Keratinocyte (primary cell): ENCODE results near the gene CHCHD2. TPM values are rescaled to one million over a fixed set of nuclear protein-coding genes. Genes with fewer than 3 reads are reported as not detected.

Experiments used
- DNase-seq: peaks from one replicate; pipeline ENCODE4 v3.0.0-alpha.2; 2011; ENCODE audit warnings: low read depth, missing footprints, low spot score
- FAIRE-seq: peaks from 2 replicates; lab custom pipeline; 2011; peaks lifted over from hg19 to GRCh38; lab: Jason Lieb, UNC
- H2AFZ ChIP-seq: 2 replicates; pipeline ENCODE4 v1.6.0; 2012; ENCODE audit warnings: low read length, control low read depth, inconsistent platforms; ENCODE audit not compliant: control insufficient read depth
- H3K27ac ChIP-seq: 2 replicates; pipeline ENCODE4 v1.5.1; 2011; ENCODE audit warnings: low read length; ENCODE audit not compliant: control insufficient read depth, insufficient read depth
- H3K27me3 ChIP-seq: 3 replicates; pipeline ENCODE4 v1.6.0; 2011; ENCODE audit warnings: low read length; ENCODE audit not compliant: control insufficient read depth, insufficient read depth; ENCODE audit errors: extremely low read depth
- H3K36me3 ChIP-seq, 2 experiments: 2 replicates in 1 of 2; 3 replicates in 1 of 2; pipeline ENCODE4 v1.5.1; 2011; ENCODE audit warnings: low read length in 2 of 2, mild to moderate bottlenecking in 1 of 2; ENCODE audit not compliant: control insufficient read depth in 2 of 2, insufficient read depth in 2 of 2; ENCODE audit errors: extremely low read depth in 1 of 2
- H3K4me1 ChIP-seq: 3 replicates; pipeline ENCODE4 v1.5.1; 2011; ENCODE audit warnings: low read length; ENCODE audit not compliant: control insufficient read depth, insufficient read depth; ENCODE audit errors: extremely low read depth
- H3K4me2 ChIP-seq: 3 replicates; pipeline ENCODE4 v1.6.0; 2011; ENCODE audit warnings: low read depth, low read length; ENCODE audit not compliant: control insufficient read depth, insufficient read depth; ENCODE audit errors: extremely low read depth
- H3K4me3 ChIP-seq, 3 experiments: fragments of 200-600 bp in 1 of 3; sonication (generic) in 1 of 3; 2 replicates in 2 of 3; 3 replicates in 1 of 3; pipeline ENCODE4 v1.5.1; 2011 to 2016; ENCODE audit warnings: low read length in 3 of 3, mild to moderate bottlenecking in 3 of 3, control low read depth in 2 of 3, inconsistent platforms in 1 of 3, low read depth in 1 of 3, mixed read lengths in 1 of 3, mixed run types in 1 of 3, moderate library complexity in 1 of 3; ENCODE audit not compliant: control insufficient read depth in 2 of 3, insufficient read depth in 2 of 3; ENCODE audit errors: extremely low read depth in 1 of 3
- H3K79me2 ChIP-seq: 2 replicates; pipeline ENCODE4 v1.6.0; 2012; ENCODE audit warnings: low read length; ENCODE audit not compliant: control insufficient read depth, insufficient read depth
- H3K9ac ChIP-seq: 3 replicates; pipeline ENCODE4 v1.6.0; 2011; ENCODE audit warnings: low read length; ENCODE audit not compliant: control insufficient read depth, insufficient read depth; ENCODE audit errors: extremely low read depth
- H3K9me1 ChIP-seq: 3 replicates; pipeline ENCODE4 v1.6.0; 2011; ENCODE audit warnings: low read length; ENCODE audit not compliant: control insufficient read depth, insufficient read depth; ENCODE audit errors: extremely low read depth
- H3K9me3 ChIP-seq: 2 replicates; pipeline ENCODE4 v1.5.1; 2012; ENCODE audit warnings: low read depth, low read length; ENCODE audit not compliant: control insufficient read depth
- H4K20me1 ChIP-seq: 3 replicates; pipeline ENCODE4 v1.6.0; 2011; ENCODE audit warnings: low read length; ENCODE audit not compliant: control insufficient read depth, insufficient read depth; ENCODE audit errors: extremely low read depth
- EZH2 ChIP-seq: IDR thresholded peaks from one replicate; pipeline ENCODE4 v1.6.1; 2012; ENCODE audit warnings: inconsistent platforms, mild to moderate bottlenecking, low read length, moderate library complexity
- dilution Hi-C: fragments of 300-500 bp; cut with MboI; formaldehyde crosslinking; loops from one replicate; pipeline ENCODE4 v1.7.0; 2020; ENCODE audit warnings: low sequenced_read_pairs; ENCODE audit not compliant: extremely low pct_ligation_motif_present
- polyA plus RNA-seq, 5 experiments: library from polyadenylated mRNA; depleted of rRNA in 3 of 5; stranded (reverse) in 3 of 5; stranded (forward) in 1 of 5; unstranded in 1 of 5; fragments of >200 nt; gene quantifications; 1 replicate in 1 of 5; 2 replicates in 3 of 5; 3 replicates in 1 of 5; pipeline versions ENCODE4 v1.2.1 to v1.2.3, GENCODE V29; 2011 to 2012; ENCODE audit warnings: missing spikeins in 2 of 5, low read depth in 1 of 5, low replicate concordance in 1 of 5
- TF ChIP-seq, protein P1 (sequence below), 3 experiments: IDR thresholded peaks in 1 of 3; conservative IDR thresholded peaks in 1 of 3; optimal IDR thresholded peaks in 1 of 3; 2 replicates in 2 of 3; 3 replicates in 1 of 3; pipeline versions ENCODE3 to v1.5.1; 2011; ENCODE audit warnings: low read length in 3 of 3, mild to moderate bottlenecking in 3 of 3, moderate library complexity in 2 of 3, control low read depth in 1 of 3, inconsistent platforms in 1 of 3; ENCODE audit not compliant: insufficient read depth in 2 of 3; ENCODE audit errors: extremely low read depth in 1 of 3

The CHCHD2 gene
- polyA plus RNA-seq, 1 donor (not counting 4 experiments of a cell fraction or from before 2014, with no cell fraction given): 420 TPM

GRCh38 chr7:56086761-56087160, 19.5 kb downstream of the CHCHD2 start:
- Histone ChIP-seq H3K4me3 (no peak overlapping the region), H3K27me3 (no peaks in the 10 kb centered on the region), H3K79me2 (no peaks in the 10 kb centered on the region), H3K9me3 (no peaks in the 10 kb centered on the region), H3K36me3 (peaks cover 1 to 10% of the 10 kb centered on the region in 2 experiments), H3K4me1 (no peaks in the 10 kb centered on the region), H3K4me2 (no peak overlapping the region), H4K20me1 (no peaks in the 10 kb centered on the region), H3K9ac (no peak overlapping the region), H3K27ac (no peak overlapping the region), H2AFZ (no peak overlapping the region), H3K9me1 (no peaks in the 10 kb centered on the region)
- dilution Hi-C loops: no loop called here
- TF ChIP-seq, protein P1, sequence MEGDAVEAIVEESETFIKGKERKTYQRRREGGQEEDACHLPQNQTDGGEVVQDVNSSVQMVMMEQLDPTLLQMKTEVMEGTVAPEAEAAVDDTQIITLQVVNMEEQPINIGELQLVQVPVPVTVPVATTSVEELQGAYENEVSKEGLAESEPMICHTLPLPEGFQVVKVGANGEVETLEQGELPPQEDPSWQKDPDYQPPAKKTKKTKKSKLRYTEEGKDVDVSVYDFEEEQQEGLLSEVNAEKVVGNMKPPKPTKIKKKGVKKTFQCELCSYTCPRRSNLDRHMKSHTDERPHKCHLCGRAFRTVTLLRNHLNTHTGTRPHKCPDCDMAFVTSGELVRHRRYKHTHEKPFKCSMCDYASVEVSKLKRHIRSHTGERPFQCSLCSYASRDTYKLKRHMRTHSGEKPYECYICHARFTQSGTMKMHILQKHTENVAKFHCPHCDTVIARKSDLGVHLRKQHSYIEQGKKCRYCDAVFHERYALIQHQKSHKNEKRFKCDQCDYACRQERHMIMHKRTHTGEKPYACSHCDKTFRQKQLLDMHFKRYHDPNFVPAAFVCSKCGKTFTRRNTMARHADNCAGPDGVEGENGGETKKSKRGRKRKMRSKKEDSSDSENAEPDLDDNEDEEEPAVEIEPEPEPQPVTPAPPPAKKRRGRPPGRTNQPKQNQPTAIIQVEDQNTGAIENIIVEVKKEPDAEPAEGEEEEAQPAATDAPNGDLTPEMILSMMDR (optimal IDR thresholded peaks at IDR 0.05 in 1 of 3, IDR thresholded peaks at IDR 0.05 in 1 of 3, conservative IDR thresholded peaks at IDR 0.05 in 1 of 3; ENCODE audit: extremely low read depth in 1 of 3, insufficient read depth in 2 of 3, low read length in 3 of 3): no peak
- no peak for TF ChIP-seq EZH2
- no peak for DNase-seq
- no peak for FAIRE-seq

DNA sequence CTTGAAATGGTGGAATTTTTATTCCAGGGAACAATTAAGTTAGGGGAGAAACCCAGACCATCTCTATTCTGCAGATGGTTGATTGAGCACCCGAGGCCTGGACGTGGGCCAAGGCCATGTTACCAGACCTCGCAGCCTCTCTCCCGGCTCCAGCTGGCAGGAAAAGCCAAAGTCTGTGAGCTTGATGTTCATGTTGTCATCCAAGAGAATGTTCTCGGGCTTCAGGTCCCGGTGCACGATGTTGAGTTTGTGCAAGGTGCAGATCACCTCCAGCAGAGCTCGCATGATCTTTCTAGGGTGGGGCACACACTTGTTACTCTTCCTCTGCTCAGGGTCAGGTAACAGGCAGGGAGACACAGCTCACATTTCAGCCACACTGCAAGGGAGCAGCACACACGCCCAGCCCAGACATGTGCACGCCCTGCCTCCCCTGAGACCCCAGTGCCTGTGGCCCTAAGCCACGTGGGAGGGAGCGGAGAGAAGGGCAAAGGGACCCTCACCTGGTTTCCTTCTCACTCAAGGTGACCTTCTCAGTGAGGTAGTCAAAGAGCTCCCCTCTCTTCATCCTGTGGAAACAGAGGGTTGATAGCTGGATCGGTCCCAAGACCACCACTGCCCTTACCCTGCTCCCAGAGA, 23.0 kb downstream of the CHCHD2 start:
- H3K27me3 ChIP-seq: no peaks in the 10 kb centered on the region
- H3K79me2 ChIP-seq: no peaks in the 10 kb centered on the region
- H3K4me3 ChIP-seq: no peak overlapping the region
- H3K9ac ChIP-seq: no peak overlapping the region
- FAIRE-seq: no peak
- peaks cover 19 to 20% of the 10 kb centered on the region in 2 experiments for H3K36me3 ChIP-seq
- DNase-seq: no peak
- H3K4me1 ChIP-seq: no peaks in the 10 kb centered on the region
- no peaks in the 10 kb centered on the region for H3K9me1 ChIP-seq
- no peaks in the 10 kb centered on the region for H4K20me1 ChIP-seq
- no peak for TF ChIP-seq EZH2
- TF ChIP-seq, protein P1 (optimal IDR thresholded peaks at IDR 0.05 in 1 of 3, IDR thresholded peaks at IDR 0.05 in 1 of 3, conservative IDR thresholded peaks at IDR 0.05 in 1 of 3; ENCODE audit: extremely low read depth in 1 of 3, insufficient read depth in 2 of 3, low read length in 3 of 3): no peak
- H3K4me2 ChIP-seq: no peak overlapping the region
- H3K9me3 ChIP-seq: no peaks in the 10 kb centered on the region
- no peak overlapping the region for H3K27ac ChIP-seq
- dilution Hi-C loops: no loop called here
- no peak overlapping the region for H2AFZ ChIP-seq
